Stimulated activated memory B cell treated with anti-CD40 and anti-IgM and Interleukin-4, amounts not matched to agents 10 μg/mL and 1 μg/mL and 100 μg/mL, for 72 hours (primary cell): ENCODE data around the gene RNF39.
A peak's percentile ranks its signal among the peaks of the same experiment; 100 is the strongest.

Experiments
- ATAC-seq: fragments of 150-1000 bp; cut with Tn5 transposase; 2 replicates; pipeline ENCODE4 v1.10.0; 2021
- H3K27ac Mint-ChIP-seq: one replicate; pipeline ENCODE4 v1.8.0; 2022; ENCODE audit warnings: mild to moderate bottlenecking, mixed read lengths
- H3K27me3 Mint-ChIP-seq: one replicate; pipeline ENCODE4 v1.8.0; 2022; ENCODE audit warnings: mixed read lengths
- H3K36me3 Mint-ChIP-seq: one replicate; pipeline ENCODE4 v1.8.0; 2022; ENCODE audit warnings: mixed read lengths
- H3K4me1 Mint-ChIP-seq: one replicate; pipeline ENCODE4 v1.8.0; 2022; ENCODE audit warnings: mixed read lengths
- H3K4me3 Mint-ChIP-seq: one replicate; pipeline ENCODE4 v1.8.0; 2022; ENCODE audit warnings: mild to moderate bottlenecking, moderate library complexity, mixed read lengths
- H3K9me3 Mint-ChIP-seq: one replicate; pipeline ENCODE4 v1.8.0; 2022; ENCODE audit warnings: mixed read lengths

Gene RNF39

GRCh38 chr6:30101444-30102413, 26.2 kb upstream of the RNF39 start:
- Mint-ChIP-seq H3K4me1 (peaks cover 49% of the 10 kb centered on the region), H3K9me3 (no peaks in the 10 kb centered on the region), H3K27ac (peak overlapping the region; percentile 33), H3K4me3 (peak overlapping the region; percentile 71), H3K27me3 (peaks cover 60% of the 10 kb centered on the region), H3K36me3 (no peaks in the 10 kb centered on the region)
- peak; percentile 73 for ATAC-seq

DNA sequence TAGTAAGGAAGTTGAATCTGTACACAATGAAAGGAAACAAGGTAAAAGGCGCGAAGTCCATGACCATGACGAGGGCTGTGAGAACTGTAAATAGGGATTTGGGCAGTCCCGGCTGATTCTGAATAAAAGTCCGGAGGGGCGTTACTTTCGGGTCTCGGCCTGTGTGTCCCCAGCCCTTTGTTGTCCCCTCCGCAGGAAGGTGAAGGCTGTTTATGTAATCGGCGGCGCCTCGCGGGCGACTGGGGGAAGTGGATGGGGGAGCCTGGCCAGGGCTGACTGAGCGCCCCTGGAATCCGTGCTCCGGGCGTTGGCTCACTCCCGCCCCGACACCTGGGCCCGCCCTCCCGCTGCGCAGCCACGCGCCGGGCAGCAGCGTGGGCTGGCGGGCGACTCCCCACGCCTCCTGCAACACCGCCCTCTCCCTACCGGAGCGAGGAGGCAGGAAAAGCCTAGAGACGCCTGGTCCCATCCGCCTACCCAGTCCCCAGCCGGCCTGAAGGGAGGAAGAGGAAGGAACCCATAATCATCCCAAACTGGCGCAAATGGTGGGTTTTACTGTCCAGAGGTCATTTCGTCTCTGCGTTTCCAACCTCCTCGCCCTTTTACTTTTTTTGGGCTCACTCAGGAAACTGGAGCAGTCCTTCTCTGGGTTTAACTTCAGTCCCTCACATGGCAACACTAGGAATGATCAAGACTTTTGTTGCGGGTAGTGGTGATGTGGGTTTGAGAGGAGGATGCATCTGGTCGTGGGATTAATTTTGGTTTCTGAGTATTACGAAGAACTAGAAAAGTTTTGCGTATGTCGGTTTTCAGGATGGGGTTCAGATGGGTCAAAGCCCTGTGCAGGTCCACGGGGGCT, 25.2 kb upstream of the RNF39 start:
- Mint-ChIP-seq H3K27ac (no peak overlapping the region), H3K4me3 (peak overlapping the region; percentile 71), H3K4me1 (peaks cover 49% of the 10 kb centered on the region), H3K9me3 (no peaks in the 10 kb centered on the region), H3K27me3 (peaks cover 53% of the 10 kb centered on the region), H3K36me3 (no peaks in the 10 kb centered on the region)
- ATAC-seq: no peak

GRCh38 chr6:30100154-30100553, 24.6 kb upstream of the RNF39 start:
- H3K4me1 Mint-ChIP-seq: peaks cover 49% of the 10 kb centered on the region
- no peaks in the 10 kb centered on the region for H3K36me3 Mint-ChIP-seq
- H3K27me3 Mint-ChIP-seq: peaks cover 60% of the 10 kb centered on the region
- no peak overlapping the region for H3K27ac Mint-ChIP-seq
- peak overlapping the region; percentile 47 for H3K4me3 Mint-ChIP-seq
- ATAC-seq: no peak
- no peaks in the 10 kb centered on the region for H3K9me3 Mint-ChIP-seq

DNA sequence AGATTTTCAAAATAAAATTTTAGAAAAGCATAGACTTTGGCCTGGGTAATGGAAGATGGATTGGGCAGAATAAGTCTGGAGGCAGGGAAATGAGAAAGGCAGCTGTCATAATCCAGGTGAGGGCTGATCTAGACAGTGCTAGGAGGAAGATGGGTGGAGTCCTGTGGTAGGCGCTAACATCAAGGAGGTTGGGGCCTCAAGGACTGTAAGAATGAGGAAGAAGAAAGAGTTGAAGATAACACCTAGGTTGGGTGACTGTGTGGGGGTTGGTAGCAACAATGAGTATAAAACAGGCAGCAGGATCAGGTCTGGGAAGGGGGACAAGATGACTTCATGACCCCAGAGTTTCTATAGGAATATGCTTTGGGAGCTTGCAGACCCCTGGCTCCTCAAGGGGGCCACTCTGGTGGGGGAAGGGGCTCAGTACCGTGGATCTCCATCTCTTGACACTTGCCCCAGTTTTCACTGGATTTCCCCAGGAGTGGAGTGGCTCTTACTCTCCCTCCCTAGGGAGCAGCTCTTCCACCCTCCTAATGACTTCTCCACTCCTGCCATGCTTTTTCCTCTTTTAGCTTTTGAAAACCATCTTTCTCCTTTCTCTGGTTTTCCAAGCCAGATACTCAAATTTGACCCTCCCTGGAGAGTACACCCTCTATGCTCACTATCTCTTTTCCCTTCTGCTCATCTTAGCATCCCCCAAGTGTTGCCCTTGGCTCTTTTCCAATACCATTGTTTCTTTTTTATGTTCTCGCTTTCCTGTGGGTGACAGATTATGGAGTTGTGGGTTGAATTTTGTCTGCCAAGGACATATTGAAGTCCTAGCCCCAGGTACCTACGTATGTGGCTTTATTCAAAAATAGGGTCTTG, 22.6 kb upstream of the RNF39 start:
- H3K36me3 Mint-ChIP-seq: no peaks in the 10 kb centered on the region
- no peak for ATAC-seq
- H3K27ac Mint-ChIP-seq: no peak overlapping the region
- peaks cover 80% of the 10 kb centered on the region for H3K27me3 Mint-ChIP-seq
- H3K4me3 Mint-ChIP-seq: no peak overlapping the region
- no peaks in the 10 kb centered on the region for H3K9me3 Mint-ChIP-seq
- peaks cover 42% of the 10 kb centered on the region for H3K4me1 Mint-ChIP-seq

DNA sequence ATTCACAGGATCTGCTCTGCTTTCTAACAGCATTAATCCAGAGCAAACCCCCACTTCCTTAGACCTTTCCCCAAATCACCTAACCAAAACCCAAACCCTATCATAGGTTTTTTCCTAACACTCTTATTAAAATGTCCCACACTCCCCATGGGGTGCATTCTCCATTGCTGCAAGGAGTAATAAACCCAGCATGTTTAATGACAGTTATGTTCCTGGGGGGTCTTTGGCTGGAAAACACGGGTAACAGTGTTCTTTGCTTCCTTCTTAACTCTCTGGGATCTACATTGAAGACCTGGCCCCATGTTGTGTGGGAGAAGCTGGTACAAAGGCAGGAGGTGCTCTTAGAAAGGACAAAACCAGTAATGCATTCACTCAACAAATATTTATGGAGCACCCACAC, 21.3 kb upstream of the RNF39 start:
- H3K9me3 Mint-ChIP-seq: no peaks in the 10 kb centered on the region
- no peak overlapping the region for H3K27ac Mint-ChIP-seq
- H3K27me3 Mint-ChIP-seq: peaks cover 92% of the 10 kb centered on the region
- no peak overlapping the region for H3K4me3 Mint-ChIP-seq
- ATAC-seq: no peak
- H3K36me3 Mint-ChIP-seq: no peaks in the 10 kb centered on the region
- H3K4me1 Mint-ChIP-seq: peaks cover 29% of the 10 kb centered on the region

DNA sequence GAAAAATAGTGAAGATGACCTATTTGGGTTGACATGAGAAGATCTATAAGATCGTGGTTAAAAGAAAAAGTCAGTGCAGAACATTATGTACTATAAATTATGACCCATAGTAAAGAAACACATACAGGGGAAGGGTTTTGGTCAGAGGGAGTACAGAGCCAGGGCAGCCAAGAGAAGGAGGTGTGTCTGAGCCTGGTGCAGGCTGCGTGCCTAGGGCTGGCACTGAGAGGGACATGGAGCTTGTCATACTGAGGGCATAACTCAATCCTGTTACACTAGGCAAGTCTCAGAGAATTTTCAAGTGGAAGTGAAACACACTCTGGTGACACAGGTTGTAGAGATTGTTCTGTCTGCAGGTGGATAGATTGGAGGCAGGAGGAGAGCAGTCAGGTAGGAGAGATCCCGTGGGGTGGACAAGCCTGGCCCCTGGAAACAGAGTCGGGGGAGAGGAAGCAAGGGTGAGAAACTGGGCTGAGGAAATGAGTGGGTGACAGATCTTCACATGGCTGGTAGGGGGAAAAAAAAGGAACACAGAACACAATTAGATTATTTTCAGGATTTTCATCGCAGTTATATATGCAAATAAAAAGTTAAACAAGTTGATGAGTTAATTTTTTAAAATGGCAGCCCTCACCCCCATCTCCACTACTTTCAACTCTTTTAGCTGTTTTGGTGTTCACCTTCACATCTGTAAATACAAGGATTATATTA, 18.5 kb upstream of the RNF39 start:
- peaks cover 92% of the 10 kb centered on the region for H3K27me3 Mint-ChIP-seq
- H3K36me3 Mint-ChIP-seq: no peaks in the 10 kb centered on the region
- no peak overlapping the region for H3K4me3 Mint-ChIP-seq
- no peak overlapping the region for H3K27ac Mint-ChIP-seq
- H3K9me3 Mint-ChIP-seq: no peaks in the 10 kb centered on the region
- no peak for ATAC-seq
- H3K4me1 Mint-ChIP-seq: peaks cover 11% of the 10 kb centered on the region

- Mint-ChIP-seq H3K4me3 (no peak overlapping the region), H3K9me3 (no peaks in the 10 kb centered on the region), H3K27me3 (peaks cover 90% of the 10 kb centered on the region), H3K4me1 (peaks cover 10% of the 10 kb centered on the region), H3K36me3 (no peaks in the 10 kb centered on the region), H3K27ac (no peak overlapping the region)
- no peak for ATAC-seq
Measured at GRCh38 chr6:30092852-30093543, 17.4 kb upstream of the RNF39 start.

DNA sequence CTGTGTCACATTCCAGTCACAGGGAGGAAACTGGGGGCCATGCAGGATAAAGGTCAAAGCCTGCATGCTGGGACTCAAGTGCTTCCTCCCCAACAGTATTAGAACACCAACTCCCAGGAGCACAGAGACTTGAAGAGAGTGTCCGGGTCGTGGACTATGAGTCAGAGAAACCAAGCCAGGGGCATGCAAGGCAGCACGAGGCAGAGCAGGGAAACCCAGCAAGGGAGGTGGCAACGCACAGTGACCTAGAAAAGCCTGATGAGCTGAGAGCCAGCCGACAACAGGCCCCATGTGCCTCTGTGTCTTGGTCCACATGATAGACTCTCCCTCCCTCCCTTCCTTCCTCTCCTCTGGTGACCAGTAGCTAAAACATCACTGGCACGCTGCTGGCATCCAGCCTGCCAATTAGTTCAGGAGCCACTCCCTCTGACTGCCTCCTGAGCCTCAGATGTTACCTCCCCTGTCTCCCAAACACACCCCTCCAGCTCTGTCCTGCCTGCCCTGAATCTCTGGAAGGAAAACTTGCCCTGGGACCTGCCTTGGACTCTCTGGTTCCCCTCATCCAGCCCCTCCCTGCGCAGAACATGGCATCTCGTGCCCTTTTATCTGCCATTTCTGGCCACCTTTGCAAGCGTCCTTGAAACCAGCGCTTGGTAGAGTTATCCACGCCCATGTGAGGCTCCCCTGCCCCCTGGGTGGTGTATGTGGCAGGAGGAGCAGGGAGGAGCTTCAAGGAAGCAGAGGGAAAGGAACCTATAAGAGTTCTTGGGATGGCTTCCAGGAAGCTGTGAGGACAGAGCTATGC, 16.2 kb upstream of the RNF39 start:
- H3K27ac Mint-ChIP-seq: no peak overlapping the region
- no peak for ATAC-seq
- no peaks in the 10 kb centered on the region for H3K9me3 Mint-ChIP-seq
- peaks cover 90% of the 10 kb centered on the region for H3K27me3 Mint-ChIP-seq
- H3K36me3 Mint-ChIP-seq: no peaks in the 10 kb centered on the region
- no peaks in the 10 kb centered on the region for H3K4me1 Mint-ChIP-seq
- H3K4me3 Mint-ChIP-seq: no peak overlapping the region

DNA sequence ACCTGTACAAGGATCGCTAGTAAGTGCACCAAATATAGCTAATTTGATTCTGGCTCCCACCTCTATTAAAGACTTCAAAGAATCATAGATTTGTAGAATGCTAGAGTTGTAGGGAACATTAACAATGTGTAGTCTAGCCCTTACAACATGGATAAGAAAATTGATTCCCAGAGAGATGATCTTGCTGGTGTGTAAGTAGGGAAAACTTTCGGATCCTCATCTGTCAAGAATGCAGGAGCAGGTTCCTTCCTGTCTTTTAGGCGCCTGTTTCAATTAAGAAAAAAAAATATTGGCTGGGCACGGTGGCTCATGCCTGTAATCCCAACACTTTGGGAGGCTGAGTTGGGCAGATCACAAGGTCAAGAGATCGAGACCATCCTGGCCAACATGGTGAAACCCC, 12.3 kb upstream of the RNF39 start:
- Mint-ChIP-seq H3K27ac (no peak overlapping the region), H3K4me1 (no peaks in the 10 kb centered on the region), H3K4me3 (no peak overlapping the region), H3K27me3 (peaks cover 79% of the 10 kb centered on the region), H3K36me3 (no peaks in the 10 kb centered on the region), H3K9me3 (no peaks in the 10 kb centered on the region)
- no peak for ATAC-seq

DNA sequence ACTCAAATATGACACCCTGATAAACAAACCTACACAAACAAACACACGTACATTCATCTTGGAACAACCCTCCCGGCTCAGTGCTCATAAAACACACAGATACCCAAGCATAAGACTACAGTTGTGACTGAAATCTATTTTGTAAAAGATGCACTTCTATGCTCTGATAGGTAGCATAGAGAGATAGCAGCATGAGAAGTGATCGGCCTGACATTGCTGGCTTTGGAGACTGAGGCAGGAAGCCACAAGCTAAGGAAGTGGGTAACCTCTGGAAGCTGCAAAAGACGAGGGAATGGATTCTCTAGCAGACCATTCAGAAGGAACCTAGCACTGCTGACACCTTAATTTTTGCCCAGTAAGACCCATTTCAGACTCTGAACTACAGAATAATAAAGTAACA, 1.6 kb upstream of the RNF39 start:
- peaks cover 12% of the 10 kb centered on the region for H3K36me3 Mint-ChIP-seq
- H3K27ac Mint-ChIP-seq: no peak overlapping the region
- H3K27me3 Mint-ChIP-seq: peaks cover 73% of the 10 kb centered on the region
- H3K4me3 Mint-ChIP-seq: no peak overlapping the region
- no peaks in the 10 kb centered on the region for H3K9me3 Mint-ChIP-seq
- no peak for ATAC-seq
- H3K4me1 Mint-ChIP-seq: peaks cover 18% of the 10 kb centered on the region

DNA sequence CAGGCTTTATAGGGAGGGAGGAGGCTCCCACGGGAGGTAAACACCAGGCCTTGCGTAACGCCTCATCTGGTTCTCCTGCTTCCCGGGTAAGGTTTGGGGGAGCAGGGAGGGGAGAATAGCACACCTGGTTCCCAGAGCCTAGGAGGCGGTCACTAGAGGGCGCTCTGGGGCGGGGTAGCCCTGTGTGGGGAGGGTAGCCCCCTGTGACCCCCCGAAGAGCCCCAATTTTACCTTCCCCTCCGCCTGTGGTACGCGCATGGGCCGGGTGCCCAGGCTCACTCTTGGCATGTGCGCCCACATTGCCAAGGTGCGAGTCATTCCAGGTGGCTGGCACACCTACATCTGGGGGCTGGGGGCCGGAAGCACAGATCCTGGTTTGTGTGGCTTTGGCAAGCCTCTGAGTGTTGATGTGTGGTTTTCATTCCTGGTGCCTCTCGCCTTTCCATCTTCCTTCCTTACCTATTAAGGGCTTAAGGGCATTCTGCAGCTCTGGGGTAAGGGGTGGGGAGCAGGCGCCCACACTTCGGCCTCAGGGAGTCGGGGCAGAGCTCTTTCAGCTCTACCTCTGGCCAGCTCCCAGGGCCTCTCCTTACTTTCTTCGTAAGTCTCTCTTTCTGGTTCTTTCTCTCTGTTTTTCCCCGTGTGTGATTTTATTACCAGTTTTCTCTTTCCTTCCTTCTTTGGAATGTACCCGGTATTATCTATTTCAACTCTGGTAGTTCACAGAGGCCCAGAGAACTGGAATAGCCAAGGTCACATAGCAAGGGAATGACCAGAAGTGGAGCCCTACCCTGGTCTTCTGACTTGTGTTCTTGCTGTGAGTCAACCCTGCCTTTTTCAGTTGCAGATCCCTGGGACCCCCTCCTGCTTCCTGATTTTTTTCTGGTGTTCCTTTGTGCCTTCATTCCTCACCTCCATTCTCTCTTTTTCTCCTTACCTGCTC, 492 bp upstream of the RNF39 start:
- Mint-ChIP-seq H3K9me3 (no peaks in the 10 kb centered on the region), H3K27ac (no peak overlapping the region), H3K4me1 (peaks cover 26% of the 10 kb centered on the region), H3K4me3 (peak overlapping the region; percentile 67), H3K27me3 (peaks cover 82% of the 10 kb centered on the region), H3K36me3 (peaks cover 20% of the 10 kb centered on the region)
- no peak for ATAC-seq

DNA sequence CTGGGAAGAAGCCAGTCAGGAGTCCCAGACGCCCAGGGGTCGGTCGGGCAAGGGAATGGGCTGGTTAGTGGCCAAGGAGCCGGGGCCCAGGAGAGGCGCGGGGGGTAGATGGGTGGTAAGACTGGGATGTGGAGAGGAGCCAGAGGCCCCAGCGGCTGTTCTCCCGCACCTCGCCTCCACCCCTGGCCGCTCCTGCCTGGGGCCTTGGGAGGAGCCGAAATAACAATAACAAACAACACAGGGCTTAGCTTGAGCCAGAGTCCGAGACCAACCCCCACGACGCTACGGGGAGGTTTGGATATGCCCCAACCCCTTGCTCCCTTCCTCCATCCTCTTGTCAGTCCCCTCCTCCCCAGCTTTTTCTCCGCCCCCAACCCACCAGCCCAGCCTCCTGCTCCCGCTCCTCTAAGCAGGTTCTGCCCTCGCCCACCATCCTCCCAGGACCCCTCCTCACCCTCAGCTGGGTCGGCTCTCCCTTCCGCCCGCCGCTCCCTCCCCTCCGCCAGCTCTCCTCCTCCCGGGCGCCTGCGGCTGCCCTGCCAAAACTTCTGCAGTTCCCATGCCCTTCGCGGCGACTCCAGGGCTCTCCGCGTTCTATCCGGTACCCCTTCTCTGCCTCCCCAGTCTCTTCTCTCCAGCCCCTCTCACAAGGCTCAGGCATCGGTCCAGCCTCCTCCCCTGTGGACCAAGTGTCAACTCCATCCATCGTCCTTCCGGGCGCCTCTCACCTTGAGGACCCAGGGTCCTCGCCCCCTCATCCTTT, 1.1 kb downstream of the RNF39 start:
- H3K4me3 Mint-ChIP-seq: peak overlapping the region; percentile 62
- H3K27ac Mint-ChIP-seq: no peak overlapping the region
- H3K4me1 Mint-ChIP-seq: peaks cover 36% of the 10 kb centered on the region
- peaks cover 82% of the 10 kb centered on the region for H3K27me3 Mint-ChIP-seq
- no peak for ATAC-seq
- H3K36me3 Mint-ChIP-seq: peaks cover 34% of the 10 kb centered on the region
- H3K9me3 Mint-ChIP-seq: no peaks in the 10 kb centered on the region
